ENCODE measurements around the gene ATP6V0A4.

Gene ATP6V0A4

GRCh38 chr7:138668229-138668596 is 129.8 kb downstream of the ATP6V0A4 start:
- no peaks in the 10 kb centered on the region for H3K79me2 ChIP-seq
- H3K36me3 ChIP-seq (ENCODE audit: control insufficient read depth, insufficient read depth, low read length) = no peaks in the 10 kb centered on the region
- H3K9me3 ChIP-seq (ENCODE audit: control insufficient read depth, low read length) = no peaks in the 10 kb centered on the region
- H3K27me3 ChIP-seq (ENCODE audit: control insufficient read depth, insufficient read depth, low read length) = no peaks in the 10 kb centered on the region
- H3K4me3 ChIP-seq (ENCODE audit: low read depth, low read length) = no peak overlapping the region
- no peak overlapping the region for H3K4me2 ChIP-seq (ENCODE audit: low read length)
- H3K4me1 ChIP-seq = peaks cover 17% of the 10 kb centered on the region
- TF ChIP-seq, protein P1, sequence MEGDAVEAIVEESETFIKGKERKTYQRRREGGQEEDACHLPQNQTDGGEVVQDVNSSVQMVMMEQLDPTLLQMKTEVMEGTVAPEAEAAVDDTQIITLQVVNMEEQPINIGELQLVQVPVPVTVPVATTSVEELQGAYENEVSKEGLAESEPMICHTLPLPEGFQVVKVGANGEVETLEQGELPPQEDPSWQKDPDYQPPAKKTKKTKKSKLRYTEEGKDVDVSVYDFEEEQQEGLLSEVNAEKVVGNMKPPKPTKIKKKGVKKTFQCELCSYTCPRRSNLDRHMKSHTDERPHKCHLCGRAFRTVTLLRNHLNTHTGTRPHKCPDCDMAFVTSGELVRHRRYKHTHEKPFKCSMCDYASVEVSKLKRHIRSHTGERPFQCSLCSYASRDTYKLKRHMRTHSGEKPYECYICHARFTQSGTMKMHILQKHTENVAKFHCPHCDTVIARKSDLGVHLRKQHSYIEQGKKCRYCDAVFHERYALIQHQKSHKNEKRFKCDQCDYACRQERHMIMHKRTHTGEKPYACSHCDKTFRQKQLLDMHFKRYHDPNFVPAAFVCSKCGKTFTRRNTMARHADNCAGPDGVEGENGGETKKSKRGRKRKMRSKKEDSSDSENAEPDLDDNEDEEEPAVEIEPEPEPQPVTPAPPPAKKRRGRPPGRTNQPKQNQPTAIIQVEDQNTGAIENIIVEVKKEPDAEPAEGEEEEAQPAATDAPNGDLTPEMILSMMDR (IDR thresholded peaks at IDR 0.05) = no peak
- no peak overlapping the region for H3K27ac ChIP-seq
- H2AFZ ChIP-seq = no peak overlapping the region
- no peak overlapping the region for H3K9ac ChIP-seq

DNA sequence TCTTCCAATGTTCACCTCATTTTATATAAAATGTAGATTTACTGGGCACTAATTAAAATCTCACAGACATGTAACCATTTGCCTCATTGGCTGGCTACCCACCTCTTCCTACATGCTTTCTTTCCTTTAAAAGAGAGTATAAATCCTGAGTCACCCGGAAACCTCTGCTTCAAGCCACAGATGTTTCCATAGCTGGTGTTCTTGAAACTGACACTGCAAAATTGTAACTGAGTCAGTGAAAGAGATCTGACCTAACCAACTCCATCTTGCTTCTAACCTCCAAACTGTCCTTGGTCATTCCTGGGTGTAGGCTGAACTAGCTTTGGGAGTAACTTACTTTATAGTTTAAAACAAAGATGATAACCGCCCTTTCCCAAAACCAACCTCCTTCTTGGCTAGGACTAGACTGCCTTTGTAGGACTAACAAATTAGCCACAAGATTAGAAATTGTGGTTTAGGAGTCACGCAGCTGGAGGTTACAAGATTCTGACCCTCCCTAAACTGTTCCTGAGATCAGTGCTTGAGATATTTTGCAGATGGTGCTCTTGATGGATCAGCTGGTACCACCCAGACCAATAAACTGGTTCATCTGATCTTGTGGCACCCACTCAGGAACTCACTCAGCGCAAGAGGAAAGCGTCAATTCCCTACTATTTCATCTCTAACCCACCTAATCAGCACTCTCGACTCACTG is 130.3 kb downstream of the ATP6V0A4 start:
- no peaks in the 10 kb centered on the region for H3K27me3 ChIP-seq (ENCODE audit: control insufficient read depth, insufficient read depth, low read length)
- TF ChIP-seq, protein P1 (IDR thresholded peaks at IDR 0.05) = no peak
- H3K27ac ChIP-seq = no peak overlapping the region
- H3K4me3 ChIP-seq (ENCODE audit: low read depth, low read length) = no peak overlapping the region
- no peaks in the 10 kb centered on the region for H3K36me3 ChIP-seq (ENCODE audit: control insufficient read depth, insufficient read depth, low read length)
- H3K4me1 ChIP-seq = peaks cover 22% of the 10 kb centered on the region
- no peaks in the 10 kb centered on the region for H3K79me2 ChIP-seq
- no peak overlapping the region for H2AFZ ChIP-seq
- H3K4me2 ChIP-seq (ENCODE audit: low read length) = no peak overlapping the region
- no peaks in the 10 kb centered on the region for H3K9me3 ChIP-seq (ENCODE audit: control insufficient read depth, low read length)
- H3K9ac ChIP-seq = no peak overlapping the region

- H2AFZ ChIP-seq = peak overlapping the region; percentile 89
- no peak overlapping the region for H3K4me2 ChIP-seq (ENCODE audit: low read length)
- TF ChIP-seq, protein P1 (IDR thresholded peaks at IDR 0.05) = no peak
- no peaks in the 10 kb centered on the region for H3K9me3 ChIP-seq (ENCODE audit: control insufficient read depth, low read length)
- peak overlapping the region; percentile 93 for H3K27ac ChIP-seq
- no peak overlapping the region for H3K9ac ChIP-seq
- H3K36me3 ChIP-seq (ENCODE audit: control insufficient read depth, insufficient read depth, low read length) = no peaks in the 10 kb centered on the region
- H3K4me1 ChIP-seq = peaks cover 33% of the 10 kb centered on the region
- no peaks in the 10 kb centered on the region for H3K27me3 ChIP-seq (ENCODE audit: control insufficient read depth, insufficient read depth, low read length)
- no peak overlapping the region for H3K4me3 ChIP-seq (ENCODE audit: low read depth, low read length)
- no peaks in the 10 kb centered on the region for H3K79me2 ChIP-seq
Measured at GRCh38 chr7:138666385-138666784, 131.6 kb downstream of the ATP6V0A4 start.

DNA sequence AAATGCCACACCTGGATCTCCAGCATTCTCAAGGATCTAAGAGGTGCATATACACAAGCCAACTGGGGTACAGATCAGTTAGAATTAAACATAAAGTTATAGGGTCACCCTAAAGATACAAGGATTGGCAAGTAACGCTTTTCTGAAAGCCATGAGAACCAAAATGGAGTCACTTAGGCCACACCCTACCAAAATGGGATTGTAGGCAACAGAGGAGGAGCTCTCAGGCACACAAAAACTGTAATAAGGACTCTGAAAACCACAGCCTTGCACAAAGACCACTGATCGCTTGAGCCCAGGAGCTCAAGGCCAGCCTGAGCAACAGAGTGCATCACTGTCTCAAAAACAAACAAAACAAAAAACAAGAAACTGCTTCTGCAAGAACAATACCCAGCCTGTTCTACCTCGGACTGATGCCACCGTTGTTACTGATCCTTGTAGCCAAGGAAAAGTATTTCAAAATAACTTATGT is 132.3 kb downstream of the ATP6V0A4 start:
- H3K27me3 ChIP-seq (ENCODE audit: control insufficient read depth, insufficient read depth, low read length) = no peaks in the 10 kb centered on the region
- H3K4me3 ChIP-seq (ENCODE audit: low read depth, low read length) = no peak overlapping the region
- H3K4me1 ChIP-seq = peaks cover 39% of the 10 kb centered on the region
- TF ChIP-seq, protein P1 (IDR thresholded peaks at IDR 0.05) = no peak
- H2AFZ ChIP-seq = peak overlapping the region; percentile 89
- H3K27ac ChIP-seq = peak overlapping the region; percentile 93
- no peaks in the 10 kb centered on the region for H3K36me3 ChIP-seq (ENCODE audit: control insufficient read depth, insufficient read depth, low read length)
- H3K79me2 ChIP-seq = no peaks in the 10 kb centered on the region
- no peaks in the 10 kb centered on the region for H3K9me3 ChIP-seq (ENCODE audit: control insufficient read depth, low read length)
- H3K4me2 ChIP-seq (ENCODE audit: low read length) = no peak overlapping the region
- no peak overlapping the region for H3K9ac ChIP-seq

- Histone ChIP-seq H3K36me3 (ENCODE audit: control insufficient read depth, insufficient read depth, low read length) (no peaks in the 10 kb centered on the region), H3K27ac (peak overlapping the region; percentile 93), H3K27me3 (ENCODE audit: control insufficient read depth, insufficient read depth, low read length) (no peaks in the 10 kb centered on the region), H3K4me2 (ENCODE audit: low read length) (no peak overlapping the region), H3K4me1 (peaks cover 41% of the 10 kb centered on the region), H3K4me3 (ENCODE audit: low read depth, low read length) (no peak overlapping the region), H3K9me3 (ENCODE audit: control insufficient read depth, low read length) (no peaks in the 10 kb centered on the region), H2AFZ (peak overlapping the region; percentile 89), H3K79me2 (no peaks in the 10 kb centered on the region), H3K9ac (no peak overlapping the region)
- TF ChIP-seq, protein P1 (IDR thresholded peaks at IDR 0.05) = no peak
Measured at GRCh38 chr7:138665249-138665648, 132.7 kb downstream of the ATP6V0A4 start.

All from parathyroid adenoma (tissue), 2 donors.